MCF 10A (cell line): Measurements from ENCODE around the gene SLC6A9. TPM values are rescaled to one million over a fixed set of nuclear protein-coding genes. Genes with fewer than 3 reads are reported as not detected.
A peak's percentile ranks its signal among the peaks of the same experiment; 100 is the strongest.

Experiments used
- BruUV-seq: library from RNA; stranded (reverse); fragments of 400-500 nt; replicated peaks from 2 replicates; lab custom pipeline; 2021; lab: Mats Ljungman, UMichigan
- CTCF ChIA-PET: fragments of 300-600 bp; sonication (Branson Sonifier 250); formaldehyde crosslinking; extraction: SDS; loops from one replicate; lab custom pipeline; 2021; ENCODE audit warnings: antibody characterized with exemption, inconsistent platforms; lab: Yijun Ruan, JAX
- POLR2A ChIA-PET: fragments of 300-600, 350-650 bp; sonication (Branson Sonifier 250); formaldehyde crosslinking; extraction: SDS; loops from one replicate; lab custom pipeline; 2020; ENCODE audit warnings: antibody characterized with exemption, inconsistent platforms; lab: Yijun Ruan, JAX
- DNase-seq: peaks from one replicate; pipeline ENCODE4 v3.0.0-alpha.2; 2018; ENCODE audit not compliant: unreplicated experiment
- H3K27ac Mint-ChIP-seq: one replicate; pipeline ENCODE4 v1.8.0; 2022; ENCODE audit warnings: mild to moderate bottlenecking, low read depth, mixed read lengths; ENCODE audit not compliant: unreplicated experiment
- H3K27me3 Mint-ChIP-seq: one replicate; pipeline ENCODE4 v1.8.0; 2022; ENCODE audit warnings: mixed read lengths; ENCODE audit not compliant: insufficient read depth, unreplicated experiment
- H3K36me3 Mint-ChIP-seq: one replicate; pipeline ENCODE4 v1.8.0; 2022; ENCODE audit warnings: mild to moderate bottlenecking, moderate library complexity, mixed read lengths; ENCODE audit not compliant: insufficient read depth, unreplicated experiment
- H3K4me1 Mint-ChIP-seq: one replicate; pipeline ENCODE4 v1.8.0; 2022; ENCODE audit warnings: mixed read lengths; ENCODE audit not compliant: insufficient read depth, unreplicated experiment
- H3K4me3 Mint-ChIP-seq: one replicate; pipeline ENCODE4 v1.8.0; 2022; ENCODE audit warnings: mild to moderate bottlenecking, moderate library complexity, mixed read lengths; ENCODE audit not compliant: unreplicated experiment
- H3K9me3 Mint-ChIP-seq: one replicate; pipeline ENCODE4 v1.8.0; 2022; ENCODE audit warnings: mixed read lengths; ENCODE audit not compliant: unreplicated experiment
- intact Hi-C: fragments of 100-400 bp; cut with micrococcal nuclease; formaldehyde crosslinking; loops from 2 replicates; pipeline ENCODE4 v1.14.1; 2022
- total RNA-seq: library from RNA; stranded (reverse); gene quantifications from 2 replicates; pipeline ENCODE4 v1.2.3, GENCODE V29; 2022
- TF ChIP-seq, protein P1 (sequence below): fragments of 200-600 bp; IDR thresholded peaks from one replicate; pipeline ENCODE4 v1.8.0; 2022; ENCODE audit warnings: antibody characterized with exemption, mild to moderate bottlenecking; ENCODE audit not compliant: unreplicated experiment

Gene SLC6A9
- total RNA-seq, 1 experiment from 2014 or later, result 64.9 TPM

DNA sequence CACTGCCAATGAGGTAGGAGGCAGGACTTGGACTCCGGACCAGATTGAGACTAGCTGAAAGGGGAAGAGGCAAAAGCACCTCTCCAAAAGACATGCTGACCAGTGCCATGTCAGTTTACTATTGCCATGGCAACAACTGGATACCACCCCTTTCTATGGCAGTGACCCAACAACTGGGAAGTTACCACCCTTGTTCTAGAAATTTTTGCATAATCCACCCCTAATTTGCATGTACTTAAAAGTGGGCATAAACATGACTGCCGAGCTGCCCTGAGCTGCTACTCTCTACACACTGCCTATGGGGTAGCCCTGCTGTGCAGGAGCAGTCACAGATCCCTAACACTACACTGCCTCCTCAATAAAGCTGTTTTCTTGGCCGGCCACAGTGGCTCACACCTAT, 19.0 kb upstream of the SLC6A9 start:
- no TSS peak for BruUV-seq
- peaks cover 33% of the 10 kb centered on the region for H3K4me1 Mint-ChIP-seq
- POLR2A ChIA-PET, result interaction anchor here (0.7 to 1.3 kb wide), 2 partner anchors 35 to 397 kb away, joined by 3 read pairs; no protein-coding TSS in a partner anchor
- DNase-seq, result peak; percentile 43
- intact Hi-C loops, result no loop called here
- no peak overlapping the region for H3K27ac Mint-ChIP-seq
- H3K4me3 Mint-ChIP-seq, result no peak overlapping the region
- TF ChIP-seq, protein P1, sequence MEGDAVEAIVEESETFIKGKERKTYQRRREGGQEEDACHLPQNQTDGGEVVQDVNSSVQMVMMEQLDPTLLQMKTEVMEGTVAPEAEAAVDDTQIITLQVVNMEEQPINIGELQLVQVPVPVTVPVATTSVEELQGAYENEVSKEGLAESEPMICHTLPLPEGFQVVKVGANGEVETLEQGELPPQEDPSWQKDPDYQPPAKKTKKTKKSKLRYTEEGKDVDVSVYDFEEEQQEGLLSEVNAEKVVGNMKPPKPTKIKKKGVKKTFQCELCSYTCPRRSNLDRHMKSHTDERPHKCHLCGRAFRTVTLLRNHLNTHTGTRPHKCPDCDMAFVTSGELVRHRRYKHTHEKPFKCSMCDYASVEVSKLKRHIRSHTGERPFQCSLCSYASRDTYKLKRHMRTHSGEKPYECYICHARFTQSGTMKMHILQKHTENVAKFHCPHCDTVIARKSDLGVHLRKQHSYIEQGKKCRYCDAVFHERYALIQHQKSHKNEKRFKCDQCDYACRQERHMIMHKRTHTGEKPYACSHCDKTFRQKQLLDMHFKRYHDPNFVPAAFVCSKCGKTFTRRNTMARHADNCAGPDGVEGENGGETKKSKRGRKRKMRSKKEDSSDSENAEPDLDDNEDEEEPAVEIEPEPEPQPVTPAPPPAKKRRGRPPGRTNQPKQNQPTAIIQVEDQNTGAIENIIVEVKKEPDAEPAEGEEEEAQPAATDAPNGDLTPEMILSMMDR, result no peak
- H3K9me3 Mint-ChIP-seq, result no peaks in the 10 kb centered on the region
- no peaks in the 10 kb centered on the region for H3K27me3 Mint-ChIP-seq
- CTCF ChIA-PET, result interaction anchor here (1.2 to 8.6 kb wide), 3 partner anchors 10 to 286 kb away, joined by 3 to 112 read pairs (median 5); no protein-coding TSS in a partner anchor
- H3K36me3 Mint-ChIP-seq, result no peaks in the 10 kb centered on the region

DNA sequence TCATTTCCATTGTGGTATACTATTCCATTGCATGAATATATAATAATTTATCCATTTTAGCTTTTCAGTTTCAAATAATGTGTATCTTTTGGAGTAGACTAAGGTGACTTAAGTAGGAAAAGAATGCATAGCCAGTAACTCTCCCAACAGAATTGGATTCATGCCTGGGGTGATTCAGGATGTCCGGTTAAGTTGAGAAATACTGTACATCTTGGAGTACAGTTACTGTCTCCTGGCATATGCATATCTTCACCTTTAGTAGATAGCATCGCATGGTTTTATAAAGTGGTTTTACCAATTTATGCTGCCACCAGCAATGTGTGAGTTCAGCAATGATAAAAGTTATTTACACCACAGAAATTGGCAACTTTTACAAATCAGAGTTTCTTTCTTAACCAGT, 18.6 kb upstream of the SLC6A9 start:
- DNase-seq, result peak; percentile 92
- Mint-ChIP-seq H3K9me3 (no peaks in the 10 kb centered on the region), H3K4me3 (no peak overlapping the region), H3K27ac (no peak overlapping the region), H3K36me3 (no peaks in the 10 kb centered on the region), H3K27me3 (no peaks in the 10 kb centered on the region), H3K4me1 (peaks cover 33% of the 10 kb centered on the region)
- ChIA-PET CTCF (interaction anchor here (0.9 to 8.6 kb wide), 6 partner anchors 8 to 286 kb away, joined by 3 to 112 read pairs (median 4); no protein-coding TSS in a partner anchor), POLR2A (interaction anchor here (0.7 to 1.3 kb wide), 4 partner anchors 9 to 399 kb away, joined by 3 read pairs; partner anchors contain the start of gene KDM4A)
- intact Hi-C loops, result loop anchor here (5.0 kb wide), 2 partner anchors 162 to 823 kb away; partner anchors contain the start of gene DMAP1
- BruUV-seq, result no TSS peak
- TF ChIP-seq, protein P1, result no peak

DNA sequence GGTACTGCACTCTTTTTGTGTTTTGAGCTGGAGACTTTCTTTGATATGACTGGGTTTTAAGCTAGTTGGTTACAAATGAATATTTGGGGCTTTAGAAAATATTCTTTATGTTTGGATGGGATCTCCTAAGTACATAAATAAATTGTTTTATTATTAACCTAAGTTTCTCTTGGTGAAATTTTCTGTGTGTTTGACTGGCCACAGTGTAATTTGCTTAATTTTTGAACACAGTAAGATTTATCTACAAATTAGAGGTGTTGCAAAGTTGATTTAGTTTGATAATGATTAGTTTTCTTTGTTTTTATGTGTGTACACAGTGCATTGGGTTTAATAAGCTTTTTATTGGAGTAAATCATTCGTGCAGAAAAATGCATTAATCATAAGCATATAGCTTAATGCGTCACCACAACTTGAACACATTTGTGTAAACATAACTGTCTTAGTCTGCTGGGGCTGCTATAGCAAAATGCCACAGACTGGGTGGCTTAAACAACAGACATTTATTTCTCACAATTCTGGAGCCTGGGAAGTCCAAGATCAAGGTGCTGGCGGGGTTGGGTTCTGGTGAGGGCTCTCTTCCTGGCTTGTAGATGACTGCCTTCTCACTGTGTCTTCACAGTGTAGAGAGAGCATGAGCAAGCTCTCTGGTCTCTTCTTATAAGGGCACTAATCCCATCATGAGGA, 17.4 kb upstream of the SLC6A9 start:
- intact Hi-C loops, result loop anchor here (5.0 kb wide), 2 partner anchors 164 to 821 kb away; partner anchors contain the start of gene DMAP1

More for the DNA sequence above, 17.4 kb upstream of the SLC6A9 start:
- DNase-seq, result peak; percentile 64
- TSS peak; percentile 57 for BruUV-seq
- TF ChIP-seq, protein P1, result no peak
- H3K9me3 Mint-ChIP-seq, result no peaks in the 10 kb centered on the region
- H3K36me3 Mint-ChIP-seq, result no peaks in the 10 kb centered on the region
- H3K27ac Mint-ChIP-seq, result peak overlapping the region; percentile 88
- no peaks in the 10 kb centered on the region for H3K27me3 Mint-ChIP-seq
- ChIA-PET POLR2A (interaction anchor here (0.5 to 1.9 kb wide), 15 partner anchors 8 to 1366 kb away, joined by 3 to 8 read pairs (median 3); partner anchors contain the start of genes CCDC24, DMAP1, KDM4A and SLC6A9), CTCF (interaction anchor here (0.6 to 8.6 kb wide), 43 partner anchors 8 to 699 kb away, joined by 3 to 112 read pairs (median 3); partner anchors contain the start of genes CCDC24 and DMAP1)
- H3K4me3 Mint-ChIP-seq, result peak overlapping the region; percentile 68
- H3K4me1 Mint-ChIP-seq, result peaks cover 39% of the 10 kb centered on the region
